ENCODE results near the gene CCPG1.
A peak's percentile ranks its signal among the peaks of the same experiment; 100 is the strongest.

CCPG1 gene

GRCh38 chr15:55319537-55320237 lies 88.5 kb downstream of the CCPG1 start:
- peak; percentile 11 for DNase-seq (ENCODE audit: low read depth)

- peak; percentile 89 for DNase-seq (ENCODE audit: low read depth)
Measured at GRCh38 chr15:55318588-55319494, 89.3 kb downstream of the CCPG1 start, which contains the start of the genes PIGB and PIGBOS1. Gene PIGB, plus strand, starts transcription at chr15:55319222. Its CDS starts 29 bp downstream, at chr15:55319251. Gene PIGBOS1, minus strand, starts transcription at chr15:55319123. Its CDS starts 1,331 bp downstream, at chr15:55317792.
